ENCODE results near the gene POU4F3. TPM values are rescaled to one million over a fixed set of nuclear protein-coding genes. Genes with fewer than 3 reads are reported as not detected.

The POU4F3 gene
- polyA plus RNA-seq, 3 donors: 0.05 TPM; not detected in 2

GRCh38 chr5:146327257-146327870 lies 11.3 kb upstream of the POU4F3 start:
- Histone ChIP-seq H3K79me2 (ENCODE audit: insufficient read depth, low read length) (no peaks in the 10 kb centered on the region), H3K4me1 (ENCODE audit: control insufficient read depth in 1 of 2, insufficient read depth in 2 of 2, low read length in 2 of 2) (no peaks in the 10 kb centered on the region), H2AFZ (ENCODE audit: insufficient read depth, low read depth, low read length, poor library complexity, severe bottlenecking) (no peak overlapping the region), H3K4me2 (replicated peaks; ENCODE audit: extremely low read depth, low read length, poor library complexity, severe bottlenecking) (no peak overlapping the region), H4K20me1 (ENCODE audit: insufficient read depth, low read length) (no peaks in the 10 kb centered on the region), H3K36me3 (replicated peaks in 1 of 2; ENCODE audit: control insufficient read depth in 1 of 2, insufficient read depth in 2 of 2, low read length in 2 of 2) (no peaks in the 10 kb centered on the region), H3K27ac (ENCODE audit: low read depth in 1 of 2, low read length in 2 of 2) (no peak overlapping the region), H3K27me3 (ENCODE audit: control insufficient read depth in 2 of 2, insufficient read depth in 2 of 2, low read length in 2 of 2) (peaks cover 30% of the 10 kb centered on the region in 2 donors), H3K9ac (ENCODE audit: insufficient read depth, low read length, poor library complexity, severe bottlenecking) (no peak overlapping the region), H3K4me3 (replicated peaks in 1 of 3; ENCODE audit: low read depth in 2 of 3, low read length in 3 of 3) (no peak overlapping the region), H3K9me3 (replicated peaks in 1 of 2; ENCODE audit: control insufficient read depth in 1 of 2, insufficient read depth in 1 of 2, low read length in 2 of 2) (no peaks in the 10 kb centered on the region)
- DNase-seq: no peak
- Mint-ChIP-seq H3K4me3 (peak overlapping the region in 1 of 2 donors; percentile 8), H3K36me3 (no peaks in the 10 kb centered on the region), H3K9me3 (peaks cover 0 to 4% (median 0%) of the 10 kb centered on the region in 7 donors), H3K27me3 (ENCODE audit: low read depth in 3 of 3) (peaks cover 26 to 30% (median 30%) of the 10 kb centered on the region in 3 donors), H3K27ac (no peak overlapping the region), H3K4me1 (no peaks in the 10 kb centered on the region)
- WGBS (ENCODE audit: insufficient coverage): 83% methylated on average over 2 of the region's 7 CpGs
- TF ChIP-seq CTCF (IDR thresholded peaks at IDR 0.05): no peak
- intact Hi-C loops (cut with micrococcal nuclease): no loop called here

- no peak overlapping the region for H2AFZ ChIP-seq (ENCODE audit: insufficient read depth, low read depth, low read length, poor library complexity, severe bottlenecking)
- Mint-ChIP-seq H3K9me3 (peaks cover 0 to 6% (median 0%) of the 10 kb centered on the region in 7 donors), H3K36me3 (no peaks in the 10 kb centered on the region), H3K4me1 (no peaks in the 10 kb centered on the region), H3K27me3 (ENCODE audit: low read depth in 3 of 3) (peaks cover 30 to 33% (median 33%) of the 10 kb centered on the region in 3 donors), H3K4me3 (no peak overlapping the region), H3K27ac (no peak overlapping the region)
- DNase-seq: no peak
- H3K4me2 ChIP-seq (replicated peaks; ENCODE audit: extremely low read depth, low read length, poor library complexity, severe bottlenecking): no peak overlapping the region
- peaks cover 33 to 34% of the 10 kb centered on the region in 2 donors for H3K27me3 ChIP-seq (ENCODE audit: control insufficient read depth in 2 of 2, insufficient read depth in 2 of 2, low read length in 2 of 2)
- TF ChIP-seq CTCF (IDR thresholded peaks at IDR 0.05): no peak
- intact Hi-C loops (cut with micrococcal nuclease): no loop called here
- no peaks in the 10 kb centered on the region for H3K36me3 ChIP-seq (replicated peaks in 1 of 2; ENCODE audit: control insufficient read depth in 1 of 2, insufficient read depth in 2 of 2, low read length in 2 of 2)
- no CpG with 5 or more reads among the region's 1 CpG for WGBS (ENCODE audit: insufficient coverage)
- no peaks in the 10 kb centered on the region for H3K9me3 ChIP-seq (replicated peaks in 1 of 2; ENCODE audit: control insufficient read depth in 1 of 2, insufficient read depth in 1 of 2, low read length in 2 of 2)
- H3K79me2 ChIP-seq (ENCODE audit: insufficient read depth, low read length): no peaks in the 10 kb centered on the region
- no peaks in the 10 kb centered on the region for H4K20me1 ChIP-seq (ENCODE audit: insufficient read depth, low read length)
- no peak overlapping the region for H3K27ac ChIP-seq (ENCODE audit: low read depth in 1 of 2, low read length in 2 of 2)
- no peak overlapping the region for H3K9ac ChIP-seq (ENCODE audit: insufficient read depth, low read length, poor library complexity, severe bottlenecking)
- H3K4me3 ChIP-seq (replicated peaks in 1 of 3; ENCODE audit: low read depth in 2 of 3, low read length in 3 of 3): no peak overlapping the region
- H3K4me1 ChIP-seq (ENCODE audit: control insufficient read depth in 1 of 2, insufficient read depth in 2 of 2, low read length in 2 of 2): no peaks in the 10 kb centered on the region
Measured at GRCh38 chr5:146327989-146328388, 10.7 kb upstream of the POU4F3 start.
